SK-N-SH (cell line): ENCODE data around the gene FCER2.

Experiments used
- CHD2 ChIP-seq: fragments of 150-350 bp; IDR thresholded peaks from 2 replicates; pipeline ENCODE4 v1.6.1; 2018; ENCODE audit warnings: low read length; ENCODE audit not compliant: partially characterized antibody
- POLR2AphosphoS5 ChIP-seq: IDR thresholded peaks from 2 replicates; pipeline ENCODE4 v1.6.1; 2012; ENCODE audit warnings: low read depth, low read length
- TF ChIP-seq, protein P1 (sequence below): fragments of 200-600 bp; sonication (generic); IDR thresholded peaks from 2 replicates; pipeline ENCODE4 v1.6.1; 2017; ENCODE audit warnings: antibody characterized with exemption, mild to moderate bottlenecking, moderate library complexity
- TF ChIP-seq, protein P2 (sequence below): IDR thresholded peaks from 2 replicates; pipeline ENCODE4; 2012
- TF ChIP-seq, protein P3 (sequence below): IDR thresholded peaks from 2 replicates; pipeline ENCODE4 v1.4.0; 2012; ENCODE audit warnings: low read depth, borderline replicate concordance

DNA sequence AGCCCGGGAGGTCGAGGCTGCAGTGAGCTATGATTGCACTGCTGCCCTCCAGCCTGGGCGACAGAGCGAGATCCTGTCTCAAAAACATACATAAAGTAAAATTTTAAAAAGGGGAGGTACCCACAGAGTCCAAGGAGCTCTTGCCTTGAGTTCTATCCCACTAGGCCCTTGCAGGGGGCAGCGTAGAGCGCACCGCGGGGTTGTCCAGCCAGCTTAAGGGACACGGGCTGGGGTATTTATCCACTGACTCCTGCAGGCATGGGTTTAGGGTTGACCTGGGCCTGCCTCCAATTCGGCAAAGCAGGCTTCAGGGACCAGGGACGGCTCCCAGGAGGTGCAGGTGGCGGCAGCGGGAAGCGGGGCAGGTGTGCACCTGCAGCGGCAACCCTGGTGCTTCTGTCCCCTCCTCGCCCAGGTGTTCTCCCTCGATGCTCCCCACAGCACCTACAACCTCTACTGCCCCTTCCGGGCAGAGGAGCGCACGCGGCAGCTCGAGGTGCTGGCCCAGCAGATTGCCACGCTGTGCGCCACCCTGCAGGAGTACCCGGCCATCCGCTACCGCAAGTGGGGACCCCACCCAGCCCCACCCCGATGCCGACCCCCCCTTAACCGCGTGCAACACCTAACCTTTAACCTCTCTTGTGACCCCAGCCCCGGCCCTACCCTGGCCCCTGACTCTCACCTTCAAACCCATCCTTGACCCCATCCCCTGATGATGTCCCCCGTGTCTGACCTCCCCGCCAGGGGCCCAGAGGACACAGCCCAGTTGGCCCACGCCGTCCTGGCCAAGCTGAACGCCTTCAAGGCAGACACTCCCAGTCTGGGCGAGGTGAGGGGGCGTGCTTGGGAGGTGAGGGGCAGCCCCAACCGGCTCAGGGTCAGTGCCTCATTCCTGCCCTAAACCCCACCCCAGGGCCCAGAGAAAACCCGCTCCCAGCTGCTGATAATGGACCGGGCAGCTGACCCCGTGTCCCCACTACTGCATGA, 60.3 kb downstream of the FCER2 start:
- TF ChIP-seq POLR2AphosphoS5 (no peak), CHD2 (no peak)
- TF ChIP-seq, protein P1, sequence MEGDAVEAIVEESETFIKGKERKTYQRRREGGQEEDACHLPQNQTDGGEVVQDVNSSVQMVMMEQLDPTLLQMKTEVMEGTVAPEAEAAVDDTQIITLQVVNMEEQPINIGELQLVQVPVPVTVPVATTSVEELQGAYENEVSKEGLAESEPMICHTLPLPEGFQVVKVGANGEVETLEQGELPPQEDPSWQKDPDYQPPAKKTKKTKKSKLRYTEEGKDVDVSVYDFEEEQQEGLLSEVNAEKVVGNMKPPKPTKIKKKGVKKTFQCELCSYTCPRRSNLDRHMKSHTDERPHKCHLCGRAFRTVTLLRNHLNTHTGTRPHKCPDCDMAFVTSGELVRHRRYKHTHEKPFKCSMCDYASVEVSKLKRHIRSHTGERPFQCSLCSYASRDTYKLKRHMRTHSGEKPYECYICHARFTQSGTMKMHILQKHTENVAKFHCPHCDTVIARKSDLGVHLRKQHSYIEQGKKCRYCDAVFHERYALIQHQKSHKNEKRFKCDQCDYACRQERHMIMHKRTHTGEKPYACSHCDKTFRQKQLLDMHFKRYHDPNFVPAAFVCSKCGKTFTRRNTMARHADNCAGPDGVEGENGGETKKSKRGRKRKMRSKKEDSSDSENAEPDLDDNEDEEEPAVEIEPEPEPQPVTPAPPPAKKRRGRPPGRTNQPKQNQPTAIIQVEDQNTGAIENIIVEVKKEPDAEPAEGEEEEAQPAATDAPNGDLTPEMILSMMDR = peak; percentile 12; the same call in 1 of the 2 replicates
- TF ChIP-seq, protein P2, sequence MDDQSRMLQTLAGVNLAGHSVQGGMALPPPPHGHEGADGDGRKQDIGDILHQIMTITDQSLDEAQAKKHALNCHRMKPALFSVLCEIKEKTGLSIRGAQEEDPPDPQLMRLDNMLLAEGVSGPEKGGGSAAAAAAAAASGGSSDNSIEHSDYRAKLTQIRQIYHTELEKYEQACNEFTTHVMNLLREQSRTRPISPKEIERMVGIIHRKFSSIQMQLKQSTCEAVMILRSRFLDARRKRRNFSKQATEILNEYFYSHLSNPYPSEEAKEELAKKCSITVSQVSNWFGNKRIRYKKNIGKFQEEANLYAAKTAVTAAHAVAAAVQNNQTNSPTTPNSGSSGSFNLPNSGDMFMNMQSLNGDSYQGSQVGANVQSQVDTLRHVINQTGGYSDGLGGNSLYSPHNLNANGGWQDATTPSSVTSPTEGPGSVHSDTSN = no peak
- TF ChIP-seq, protein P3, sequence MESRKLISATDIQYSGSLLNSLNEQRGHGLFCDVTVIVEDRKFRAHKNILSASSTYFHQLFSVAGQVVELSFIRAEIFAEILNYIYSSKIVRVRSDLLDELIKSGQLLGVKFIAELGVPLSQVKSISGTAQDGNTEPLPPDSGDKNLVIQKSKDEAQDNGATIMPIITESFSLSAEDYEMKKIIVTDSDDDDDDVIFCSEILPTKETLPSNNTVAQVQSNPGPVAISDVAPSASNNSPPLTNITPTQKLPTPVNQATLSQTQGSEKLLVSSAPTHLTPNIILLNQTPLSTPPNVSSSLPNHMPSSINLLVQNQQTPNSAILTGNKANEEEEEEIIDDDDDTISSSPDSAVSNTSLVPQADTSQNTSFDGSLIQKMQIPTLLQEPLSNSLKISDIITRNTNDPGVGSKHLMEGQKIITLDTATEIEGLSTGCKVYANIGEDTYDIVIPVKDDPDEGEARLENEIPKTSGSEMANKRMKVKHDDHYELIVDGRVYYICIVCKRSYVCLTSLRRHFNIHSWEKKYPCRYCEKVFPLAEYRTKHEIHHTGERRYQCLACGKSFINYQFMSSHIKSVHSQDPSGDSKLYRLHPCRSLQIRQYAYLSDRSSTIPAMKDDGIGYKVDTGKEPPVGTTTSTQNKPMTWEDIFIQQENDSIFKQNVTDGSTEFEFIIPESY = no peak
